Fibroblast of skin of right quadriceps (primary cell): ENCODE measurements around the gene PEX3.
"Not testable (repeated sequence)": the region's sequence is repeated elsewhere in the genome, so short reads cannot be mapped to it uniquely, and the experiment has no call there.

Experiments used
- DNase-seq: peaks from one replicate; pipeline ENCODE4 v3.0.0-alpha.2; 2013

The PEX3 gene

DNA sequence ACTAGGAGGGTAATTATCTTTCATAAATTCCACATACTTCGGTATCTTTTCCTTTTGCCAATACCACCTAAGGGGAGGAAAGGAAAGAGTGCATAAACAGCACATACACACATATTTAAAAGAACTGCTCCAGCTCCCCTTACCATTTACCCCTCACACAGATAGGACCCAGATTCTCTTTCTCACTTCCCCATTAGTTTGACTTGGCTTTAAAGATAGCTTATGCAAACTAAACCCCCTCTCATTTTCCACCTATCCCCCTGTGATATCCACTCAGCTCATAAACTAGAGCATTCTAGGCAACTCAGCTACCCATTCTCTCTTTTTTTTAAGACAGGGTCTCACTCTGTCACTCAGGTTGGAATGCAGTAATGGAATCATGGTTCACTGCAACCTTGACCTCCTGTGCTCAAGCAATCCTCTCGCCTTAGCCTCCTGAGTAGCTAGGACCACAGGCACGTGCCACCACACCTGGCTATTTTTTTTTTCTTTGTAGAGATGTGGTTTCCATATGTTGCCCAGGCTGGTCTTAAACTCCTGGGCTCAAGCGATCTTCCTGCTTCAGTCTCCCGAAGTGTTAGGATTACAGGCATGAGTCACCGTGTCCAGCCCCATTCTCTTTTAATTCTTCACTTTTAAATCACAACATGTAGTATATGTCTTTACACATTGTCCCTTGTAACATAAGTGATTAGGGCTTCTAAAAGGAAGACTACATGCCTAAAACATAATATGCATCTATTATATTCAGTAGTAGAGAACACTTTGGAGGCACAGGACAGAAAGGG lies 56.9 kb downstream of the PEX3 start:
- DNase-seq: no peak

DNA sequence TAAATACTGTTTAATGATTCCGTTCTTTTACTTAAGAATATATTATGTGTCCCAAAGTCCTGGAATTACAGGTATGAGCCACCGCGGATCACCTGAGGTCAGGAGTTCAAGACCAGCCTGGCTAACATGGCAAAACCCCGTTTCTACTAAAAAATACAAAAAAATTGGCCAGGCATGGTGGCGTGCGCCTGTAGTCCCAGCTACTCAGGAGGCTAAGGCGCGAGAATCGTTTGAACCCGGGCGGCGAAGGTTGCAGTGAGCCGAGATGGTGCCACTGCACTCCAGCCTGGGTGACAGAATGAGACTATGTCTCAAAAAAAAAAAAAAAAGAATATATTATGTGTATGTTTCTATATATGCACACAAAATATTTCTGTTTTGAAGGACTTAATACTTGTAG lies 59.7 kb downstream of the PEX3 start:
- DNase-seq: not testable (repeated sequence)

DNA sequence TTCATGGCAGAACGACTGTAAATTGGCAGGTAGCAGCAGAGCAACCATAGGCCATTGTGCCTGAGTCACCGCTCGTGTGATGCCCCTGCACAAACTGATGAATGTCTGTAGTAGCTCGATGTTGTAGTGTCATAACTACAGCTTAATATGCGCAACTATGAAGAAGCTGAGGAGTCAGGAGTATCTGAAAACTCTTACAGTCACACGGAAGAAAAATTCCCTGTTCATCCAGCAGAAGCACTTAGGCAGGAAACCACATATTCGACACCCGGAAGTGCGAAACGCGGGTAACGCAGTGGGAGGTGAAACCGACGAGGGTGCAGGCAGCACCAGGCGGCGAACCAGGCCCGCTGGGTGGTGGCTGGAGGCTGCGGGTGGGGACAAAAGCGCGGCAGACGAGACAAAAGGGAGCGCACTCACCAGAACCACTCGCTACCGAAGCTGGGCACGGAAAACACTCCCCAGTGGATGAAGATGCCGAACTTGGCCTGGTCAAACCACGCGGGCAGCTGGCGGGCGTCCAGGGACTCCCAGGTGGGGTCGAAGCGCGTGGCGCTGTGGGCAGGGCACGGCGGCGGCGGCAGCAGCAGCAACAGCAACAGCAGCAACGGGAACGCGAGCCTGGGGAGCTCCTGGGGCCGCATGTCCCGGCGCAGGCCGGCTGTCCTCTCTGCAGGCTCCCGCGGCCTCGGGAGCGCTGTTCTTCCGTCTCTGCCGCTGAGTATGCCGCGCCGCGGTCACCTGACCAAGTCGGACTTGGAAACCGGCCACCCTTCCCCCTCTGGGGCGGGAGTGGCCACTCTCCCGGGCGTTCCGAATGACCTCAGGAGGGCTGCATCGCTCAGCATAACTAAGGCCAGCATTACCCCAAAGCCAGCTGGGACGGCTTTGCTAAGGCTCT lies 60.6 kb downstream of the PEX3 start, which contains the start of gene FUCA2:
TSS of gene FUCA2 (minus strand) at position 730 of the 901 bp plus-strand sequence. CDS start at position 644, 86 bp downstream.
- DNase-seq: peak; percentile 76

DNA sequence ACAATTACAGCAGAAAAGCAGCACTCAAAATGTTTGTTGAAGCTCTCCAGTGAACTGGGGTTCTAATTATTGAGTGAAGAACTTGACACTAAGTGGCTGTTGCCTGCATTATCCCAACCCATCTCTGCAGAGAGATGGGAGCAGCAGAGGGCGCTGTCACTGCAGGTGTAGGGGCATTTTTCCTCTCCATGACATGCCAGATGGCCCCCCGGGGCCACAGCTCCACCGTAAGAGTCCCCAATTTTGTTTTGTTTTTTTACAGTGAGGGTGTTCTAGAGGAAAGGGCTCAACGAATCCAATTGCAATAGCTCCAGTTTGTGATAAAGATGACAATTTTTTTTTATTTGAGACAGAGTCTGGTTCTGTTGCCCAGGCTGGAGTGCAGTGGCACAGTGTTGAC lies 62.8 kb downstream of the PEX3 start:
- DNase-seq: no peak

DNA sequence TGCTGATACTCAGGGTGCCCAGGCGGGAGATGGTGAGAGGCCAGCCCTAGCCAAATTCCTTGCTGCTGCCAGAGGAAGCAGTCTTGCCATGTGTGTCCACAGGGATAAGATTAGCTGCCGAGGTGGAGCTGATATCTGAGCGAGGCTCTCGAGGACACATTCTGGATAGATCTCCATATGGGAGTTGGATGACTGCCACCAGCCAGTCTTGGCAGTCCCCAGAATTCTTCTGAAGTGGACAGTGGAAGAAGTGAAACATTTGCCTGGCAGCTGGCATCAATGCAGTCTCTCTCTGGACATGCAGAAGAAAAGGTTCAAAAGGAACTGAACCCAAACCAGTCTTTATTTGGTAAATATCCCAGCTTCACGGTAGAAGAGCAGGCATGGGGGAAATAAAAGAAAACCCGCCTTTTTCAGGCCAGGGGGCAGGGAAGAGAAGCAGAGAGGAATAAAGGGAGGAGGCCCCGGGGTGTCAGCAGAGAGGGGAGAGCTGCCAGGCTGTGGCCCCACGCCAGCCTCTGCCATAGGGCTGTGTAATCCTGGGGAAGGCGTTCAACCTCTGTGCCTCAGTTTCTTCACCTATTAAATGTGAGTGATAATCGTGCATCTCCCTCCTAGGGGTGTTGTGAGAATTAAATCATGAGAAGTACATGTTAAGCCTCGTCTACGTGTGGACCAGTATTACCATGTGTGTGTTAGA lies 64.6 kb downstream of the PEX3 start:
- no peak for DNase-seq

DNA sequence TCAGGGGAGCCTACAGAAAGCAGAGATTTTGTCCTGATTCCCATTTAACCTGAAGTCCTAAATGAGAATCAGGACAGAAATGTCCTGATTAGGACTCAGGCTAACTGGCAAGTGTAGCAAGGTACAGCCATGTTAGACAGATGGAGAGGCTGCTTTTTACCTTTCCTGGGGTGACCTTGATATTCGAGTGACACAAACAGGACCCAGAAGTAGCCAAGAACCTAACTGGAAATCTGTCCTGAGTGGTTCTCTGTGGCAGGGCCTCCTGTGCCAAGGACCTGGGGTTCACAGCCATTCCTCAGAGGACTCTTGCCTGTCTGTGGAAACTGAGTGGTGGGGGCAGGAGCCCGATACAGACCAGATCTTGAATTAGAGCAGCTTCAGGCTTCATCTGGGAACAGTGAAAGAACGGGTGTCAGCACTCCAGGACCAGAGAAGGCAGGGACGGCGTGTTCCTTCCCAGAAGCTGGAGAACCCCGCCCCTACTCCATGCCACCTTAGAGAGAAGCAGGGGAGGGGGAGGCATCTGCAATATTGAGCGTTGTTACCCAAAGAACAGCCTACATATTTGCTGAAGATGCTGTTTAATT lies 65.3 kb downstream of the PEX3 start:
- no peak for DNase-seq

DNA sequence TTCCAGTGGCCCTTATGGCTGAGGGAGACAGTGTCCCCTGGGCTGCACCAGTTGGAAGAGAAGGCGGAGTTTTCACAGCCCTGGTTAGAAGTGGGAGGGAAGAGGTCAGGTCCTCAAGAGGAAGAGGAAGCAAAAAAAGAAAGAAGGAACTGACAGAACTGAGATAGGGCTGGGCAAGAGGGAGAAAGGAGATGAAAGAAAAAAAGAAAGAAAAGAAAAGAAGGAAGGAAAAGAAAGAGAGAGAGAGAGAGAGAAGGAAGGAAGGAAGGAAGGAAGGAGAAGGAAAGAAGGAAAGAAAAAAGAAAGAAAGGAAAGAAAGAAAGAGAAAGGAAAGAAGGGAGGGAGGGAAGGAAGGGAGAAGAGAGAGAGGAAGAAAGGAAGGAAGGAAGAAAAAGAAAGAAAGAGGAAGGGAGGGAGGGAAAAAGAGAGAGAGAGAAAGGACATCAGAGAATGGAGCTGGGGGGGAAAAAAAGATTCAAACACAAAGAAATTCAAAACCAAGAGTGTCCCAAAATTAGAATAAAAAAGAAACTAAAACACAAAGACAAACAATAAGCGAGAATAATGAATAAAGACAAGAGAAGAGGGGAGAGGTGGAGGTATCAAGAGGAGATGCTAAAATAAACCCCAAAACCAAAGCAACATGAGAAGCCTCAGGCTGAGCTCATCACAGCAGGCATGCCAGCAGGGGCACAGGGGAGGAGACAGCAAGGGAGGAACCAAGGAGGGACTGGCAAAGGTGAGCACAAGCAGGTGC lies 66.3 kb downstream of the PEX3 start:
- DNase-seq: no peak

DNA sequence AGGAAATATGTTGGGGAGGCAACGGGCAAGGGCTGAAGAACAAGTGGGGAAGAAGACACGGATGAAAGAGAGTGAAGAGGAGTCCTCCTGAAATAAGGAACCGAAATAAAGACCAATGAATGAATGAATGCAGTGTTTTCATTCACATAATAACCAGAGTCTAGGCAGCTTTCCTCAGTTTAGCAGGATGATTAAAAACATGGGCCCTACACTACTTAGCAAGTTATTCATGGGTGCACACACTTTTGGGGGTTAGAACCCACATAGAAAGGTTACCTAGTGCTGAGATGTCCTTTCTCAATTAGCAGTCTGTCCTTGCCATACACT lies 66.8 kb downstream of the PEX3 start:
- DNase-seq: no peak

DNA sequence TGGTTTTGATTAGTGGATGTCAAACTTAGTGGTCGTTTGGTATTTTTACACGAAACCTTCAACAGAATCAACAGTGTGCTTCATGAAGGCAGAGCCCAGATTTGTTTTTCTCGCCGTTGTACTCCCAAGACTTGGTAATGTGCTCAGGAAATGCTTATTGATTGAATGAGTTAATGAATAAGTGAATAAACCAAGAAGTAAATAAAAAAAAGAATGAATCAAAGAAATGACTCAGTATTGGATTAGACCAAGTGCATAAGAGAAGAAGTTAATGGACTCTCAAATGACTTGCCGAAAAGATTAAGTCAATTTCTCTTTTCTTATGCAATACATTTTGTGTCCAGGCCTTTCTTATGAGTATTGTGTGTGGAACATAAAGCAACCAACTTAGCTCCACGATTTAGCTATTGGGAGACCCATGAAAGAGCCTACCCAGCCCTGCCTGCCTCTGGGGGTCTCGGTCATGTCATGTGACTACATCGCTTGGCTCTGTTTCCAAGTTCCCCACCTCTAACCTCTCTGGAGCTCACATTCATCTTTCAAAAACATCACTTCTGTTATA lies 71.5 kb downstream of the PEX3 start:
- DNase-seq: no peak

DNA sequence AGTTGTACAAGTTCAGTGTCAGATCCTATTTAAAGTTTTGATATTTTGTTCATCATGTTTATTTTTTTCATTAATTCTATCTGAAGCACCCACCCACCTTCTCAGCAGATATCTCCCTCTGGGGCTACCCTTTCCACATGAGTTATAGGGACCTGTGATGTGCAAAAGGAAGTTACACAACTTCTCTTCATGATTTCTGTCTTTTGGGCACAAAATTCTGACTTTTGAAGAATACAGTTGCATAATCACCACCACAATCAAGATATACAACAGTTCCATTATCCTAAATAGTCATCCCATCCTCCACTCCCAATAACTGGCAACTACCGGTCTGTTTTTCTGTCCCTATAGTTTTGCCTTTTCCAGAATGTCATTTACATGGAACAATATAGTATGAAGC lies 74.8 kb downstream of the PEX3 start:
- no peak for DNase-seq

DNA sequence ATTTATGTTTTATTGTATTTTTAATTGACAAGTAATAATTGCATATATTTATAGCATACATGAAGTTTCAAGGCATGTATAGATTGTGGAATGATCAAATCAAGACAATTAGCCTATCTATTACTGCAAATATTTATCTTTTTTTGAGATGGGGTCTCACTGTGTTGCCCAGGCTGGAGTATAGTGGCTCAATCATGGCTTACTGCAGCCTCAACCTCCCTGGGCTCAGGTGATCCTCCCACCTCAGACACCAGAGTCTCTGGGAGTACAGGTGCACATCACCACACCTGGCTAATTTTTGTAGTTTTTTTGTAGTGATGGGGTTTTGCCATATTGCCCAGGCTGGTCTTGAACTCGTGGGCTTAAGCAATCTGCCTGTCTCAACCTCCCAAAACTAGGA lies 77.1 kb downstream of the PEX3 start:
- no peak for DNase-seq

DNA sequence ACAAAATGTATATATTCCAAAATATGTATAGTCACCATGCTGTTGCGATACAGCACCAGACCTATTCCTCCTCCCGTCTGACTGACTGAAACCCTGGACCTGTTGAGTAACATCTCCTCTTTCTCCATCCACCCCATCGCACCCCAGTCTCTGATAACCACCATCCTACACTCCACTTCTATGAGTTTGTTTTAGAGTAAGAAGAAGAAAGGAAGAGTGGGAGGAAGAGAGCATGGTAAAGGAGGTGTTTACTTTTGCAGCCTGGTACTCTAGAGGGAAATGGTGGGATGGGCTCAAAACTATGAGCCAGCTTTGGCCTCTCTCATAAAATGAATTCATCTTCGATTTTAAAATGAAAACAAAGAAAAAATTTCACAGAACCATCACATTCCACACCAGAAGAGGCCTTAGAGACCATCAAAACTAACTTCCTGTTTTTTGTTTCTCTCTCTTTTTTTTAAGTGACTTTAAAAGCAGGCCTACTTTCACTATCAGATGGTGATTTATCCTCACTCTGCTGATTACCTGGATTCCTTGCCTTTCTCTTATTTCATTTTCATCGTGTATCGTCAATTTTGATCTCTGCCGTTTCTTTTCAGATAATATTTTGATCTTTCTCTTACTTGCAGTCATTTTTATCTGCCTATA lies 77.7 kb downstream of the PEX3 start:
- DNase-seq: no peak

DNA sequence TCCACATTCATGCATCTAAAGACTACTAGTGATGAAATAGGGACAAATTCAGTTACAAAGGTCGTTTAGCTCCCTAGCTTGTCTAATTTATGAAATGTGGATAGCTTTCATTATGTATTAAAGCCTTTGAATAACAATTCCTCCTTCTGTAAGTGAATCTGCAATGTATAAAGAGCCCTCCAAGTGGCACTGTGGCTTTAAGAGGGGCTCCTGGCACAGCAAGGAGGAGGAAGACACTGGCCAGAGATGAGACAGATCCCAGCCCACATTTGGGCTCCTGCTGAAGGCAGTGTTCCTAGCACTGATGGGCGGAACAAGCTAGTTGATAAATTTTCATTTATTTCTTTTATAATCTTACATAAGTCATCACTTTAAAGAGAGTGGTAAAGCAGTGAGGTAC lies 78.5 kb downstream of the PEX3 start:
- DNase-seq: peak; percentile 21

DNA sequence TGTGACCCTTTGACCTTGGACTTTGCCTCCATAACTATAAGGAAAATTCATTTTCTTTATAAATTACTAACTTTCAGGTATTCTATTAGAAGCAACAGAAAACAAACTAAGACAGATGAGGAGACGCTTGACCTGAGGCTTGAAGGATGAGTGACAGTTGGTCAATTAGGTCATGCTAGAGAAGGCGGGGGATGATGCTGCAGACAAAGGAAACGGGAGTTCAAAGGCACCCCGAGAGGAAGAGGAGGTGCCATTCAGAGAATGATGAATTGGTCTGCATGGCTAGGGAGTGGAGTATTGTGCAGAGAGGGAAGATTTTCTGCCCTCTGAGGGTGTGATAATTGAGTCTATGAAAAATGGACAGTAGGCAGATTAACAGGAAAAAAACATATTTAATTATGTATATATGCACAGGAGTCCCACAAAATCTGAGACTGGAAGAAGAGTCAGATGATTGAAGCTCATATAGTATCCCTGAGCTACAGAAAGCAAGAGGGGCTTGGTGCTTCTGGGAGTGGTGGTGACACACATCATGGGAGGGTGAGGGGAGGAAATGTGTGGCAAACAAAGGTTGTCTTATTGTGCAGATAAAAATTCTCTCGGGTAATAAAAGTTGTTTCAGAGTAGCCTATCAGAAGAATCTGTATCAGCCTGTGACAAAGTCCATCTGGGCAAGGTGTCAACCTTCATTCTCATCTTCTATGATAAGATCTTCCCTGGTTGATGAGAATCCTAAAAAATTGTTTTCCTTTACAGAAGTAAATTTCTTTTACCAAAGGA lies 81.3 kb downstream of the PEX3 start:
- DNase-seq: no peak

DNA sequence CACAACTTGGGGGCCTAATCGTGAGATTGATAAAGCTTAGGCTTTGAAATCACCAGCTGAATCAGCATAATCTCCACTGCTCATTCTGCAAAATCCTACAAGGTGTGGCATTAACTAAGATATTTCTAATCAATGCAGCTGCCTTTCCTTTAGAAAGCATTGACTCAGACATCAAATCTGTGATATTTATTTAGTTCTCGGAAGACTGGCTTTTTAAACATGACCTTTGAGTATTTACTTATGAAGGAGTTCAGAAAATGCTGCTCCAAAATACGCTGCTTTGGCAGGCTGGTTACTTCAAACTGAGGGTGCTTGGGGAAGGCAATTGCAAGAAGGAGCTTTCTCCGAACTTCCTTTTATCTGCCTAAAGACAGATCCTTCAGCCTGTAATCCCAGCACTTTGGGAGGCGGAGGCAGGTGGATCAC lies 84.6 kb downstream of the PEX3 start:
- no peak for DNase-seq

DNA sequence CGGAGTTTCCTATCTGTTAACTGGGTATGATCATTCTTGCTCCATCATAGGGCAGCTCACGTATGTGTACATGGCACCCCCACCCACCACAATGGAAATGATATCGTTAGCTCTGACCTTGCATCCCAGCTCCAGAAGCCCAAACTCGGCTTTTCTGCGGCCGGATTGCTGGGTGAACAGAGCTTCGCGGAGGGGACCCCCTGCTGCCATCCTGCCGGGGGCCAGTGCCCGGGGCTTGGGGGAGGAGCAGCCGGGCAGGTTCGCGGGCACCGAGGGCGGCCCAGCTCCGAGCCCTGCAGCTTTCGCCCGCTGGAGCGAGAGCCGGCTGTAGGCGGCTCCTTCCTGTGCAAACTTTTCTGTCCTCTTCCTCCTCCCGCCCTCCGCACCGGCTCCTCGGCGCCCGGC lies 85.9 kb downstream of the PEX3 start:
- peak; percentile 22 for DNase-seq

DNA sequence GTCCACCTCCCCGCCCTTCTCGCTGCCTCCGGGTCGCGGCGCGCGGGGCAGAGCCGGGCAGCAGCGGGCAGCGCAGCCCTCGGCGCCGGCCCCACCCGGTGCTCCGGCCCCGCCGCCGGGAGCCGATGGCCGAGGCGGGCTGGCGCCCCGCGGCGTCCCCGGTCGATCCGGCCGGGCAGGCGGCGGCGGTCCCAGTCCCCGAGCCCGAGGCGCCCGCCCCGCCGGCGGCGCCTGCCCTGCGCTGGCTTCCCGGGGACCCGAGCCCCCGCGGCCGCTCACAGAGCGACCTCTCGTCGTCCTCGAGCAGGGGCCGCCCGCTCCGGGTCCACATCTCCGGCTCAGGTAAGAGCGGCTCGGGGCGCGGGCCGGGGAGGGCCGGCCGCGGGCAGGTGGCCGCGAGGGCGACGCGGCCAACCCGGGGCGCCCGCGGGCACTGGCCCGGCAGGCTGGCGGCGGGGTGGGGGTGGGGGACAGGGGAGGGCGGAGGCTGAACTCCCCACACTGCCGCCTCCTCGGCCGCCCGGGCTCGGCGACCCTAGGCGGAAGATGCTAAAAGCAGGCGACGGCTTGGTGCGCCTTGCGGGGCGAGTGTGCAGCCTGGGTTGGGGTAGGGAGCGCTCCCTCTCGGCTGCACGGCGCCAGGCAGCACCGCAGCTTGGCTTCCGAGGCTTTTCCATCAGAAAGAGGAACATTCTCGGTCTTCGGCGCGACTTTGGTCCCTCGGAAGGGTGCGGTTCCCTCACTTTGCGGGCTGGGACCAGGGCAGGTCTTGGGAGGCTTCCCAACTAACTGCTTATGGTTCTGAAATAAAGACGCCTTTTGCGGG lies 86.5 kb downstream of the PEX3 start:
- DNase-seq: peak; percentile 58

DNA sequence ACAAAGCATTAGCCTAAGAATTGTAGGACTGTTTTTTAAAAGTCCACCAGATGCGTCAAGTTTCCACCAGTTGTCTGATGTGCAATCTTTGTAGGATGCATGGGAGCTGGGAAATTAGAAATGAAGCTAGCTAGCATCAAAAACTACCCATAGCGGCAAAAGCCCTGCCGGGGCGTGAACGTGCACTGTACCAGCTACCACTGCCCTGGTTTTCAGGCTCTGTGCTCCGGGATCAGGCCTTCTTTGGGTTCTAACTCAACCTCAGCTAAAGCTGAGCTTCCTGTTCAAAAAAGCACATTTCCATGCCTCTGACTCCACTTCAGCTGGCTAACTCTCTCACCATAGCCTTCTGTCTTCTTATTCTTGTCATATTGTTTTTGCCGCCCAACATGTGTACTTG lies 87.8 kb downstream of the PEX3 start:
- DNase-seq: no peak

DNA sequence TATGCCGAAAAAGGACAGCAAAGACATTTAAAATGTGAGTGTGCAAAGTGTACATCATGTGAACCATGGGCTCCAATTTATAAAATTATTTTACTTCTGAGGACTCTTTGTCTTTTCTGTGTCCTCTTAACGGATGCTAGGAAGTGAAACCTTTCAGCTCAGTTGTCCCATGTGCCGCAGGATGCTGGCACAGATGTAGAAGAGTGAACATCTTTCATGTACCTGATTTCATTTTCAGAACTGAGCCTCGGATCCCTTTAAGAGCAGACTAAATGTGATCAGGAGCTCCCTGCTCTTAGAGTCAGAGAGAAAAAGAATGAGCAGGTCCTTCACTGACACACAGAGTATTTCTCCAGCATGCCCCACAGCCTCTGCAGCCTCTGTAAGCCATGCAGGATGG lies 88.5 kb downstream of the PEX3 start:
- no peak for DNase-seq

DNA sequence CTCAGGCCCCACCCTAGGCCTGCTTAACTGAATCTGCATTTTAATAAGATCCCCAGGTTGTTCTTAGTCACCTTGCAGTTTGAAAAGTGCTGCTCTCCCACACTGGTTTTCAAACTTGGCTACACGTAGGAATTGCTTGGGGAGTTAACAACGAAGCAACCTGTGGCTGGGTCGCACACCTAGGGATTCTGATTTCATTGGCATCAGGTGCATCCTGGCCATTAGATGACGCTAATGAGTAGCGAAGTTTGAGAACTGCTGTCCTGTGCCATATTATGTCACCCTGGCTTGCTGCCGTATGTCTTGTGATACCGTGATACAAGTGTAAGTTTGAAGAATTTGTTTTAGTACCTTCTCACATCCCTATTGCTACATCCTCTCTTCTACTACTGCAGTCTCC lies 89.1 kb downstream of the PEX3 start:
- DNase-seq: no peak
